TTC549 (cell line): ENCODE results near the gene BOLL.
"Not testable (repeated sequence)": the region's sequence is repeated elsewhere in the genome, so short reads cannot be mapped to it uniquely, and the experiment has no call there.

ENCODE experiments used
- FAIRE-seq: peaks from 2 replicates; lab custom pipeline; 2012; peaks lifted over from hg19 to GRCh38; lab: Jason Lieb, UNC

The BOLL gene

DNA sequence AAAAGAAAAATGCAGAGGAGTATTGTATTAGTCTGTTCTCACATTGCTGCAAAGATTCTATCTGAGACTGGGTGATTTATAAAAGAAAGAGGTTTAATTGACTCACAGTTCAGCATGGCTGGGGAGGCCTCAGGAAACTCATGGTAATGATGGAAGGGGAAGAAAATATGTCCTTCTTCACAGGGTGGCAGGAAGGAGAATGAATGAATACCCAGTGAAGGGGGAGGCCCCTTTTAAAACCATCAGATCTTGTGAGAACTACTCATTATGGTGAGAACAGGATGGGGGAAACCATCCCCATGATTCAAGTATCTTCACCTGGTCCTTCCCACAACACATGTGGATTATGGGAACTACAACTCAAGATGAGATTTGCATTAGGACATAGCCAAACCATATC is 10.2 kb upstream of the BOLL start:
- no peak for FAIRE-seq

DNA sequence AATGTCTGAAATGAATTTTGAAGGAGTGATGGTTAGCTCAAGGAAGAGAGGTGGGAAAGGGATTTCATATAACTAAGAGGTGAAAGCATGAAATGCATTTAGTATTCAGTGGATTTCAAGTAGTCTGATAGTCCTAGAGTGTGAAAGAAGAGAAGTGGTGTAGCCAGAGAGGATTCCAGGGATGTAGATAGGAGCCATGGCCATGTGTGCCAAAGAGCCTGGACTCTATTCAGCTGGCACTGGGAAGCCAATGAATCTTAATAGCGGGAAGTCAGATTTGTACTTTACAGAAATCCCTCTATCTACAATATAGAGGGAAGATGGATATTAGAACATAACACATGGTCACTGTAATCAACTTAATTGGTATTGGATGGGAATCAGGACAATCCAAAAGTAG is 8.3 kb upstream of the BOLL start:
- no peak for FAIRE-seq

DNA sequence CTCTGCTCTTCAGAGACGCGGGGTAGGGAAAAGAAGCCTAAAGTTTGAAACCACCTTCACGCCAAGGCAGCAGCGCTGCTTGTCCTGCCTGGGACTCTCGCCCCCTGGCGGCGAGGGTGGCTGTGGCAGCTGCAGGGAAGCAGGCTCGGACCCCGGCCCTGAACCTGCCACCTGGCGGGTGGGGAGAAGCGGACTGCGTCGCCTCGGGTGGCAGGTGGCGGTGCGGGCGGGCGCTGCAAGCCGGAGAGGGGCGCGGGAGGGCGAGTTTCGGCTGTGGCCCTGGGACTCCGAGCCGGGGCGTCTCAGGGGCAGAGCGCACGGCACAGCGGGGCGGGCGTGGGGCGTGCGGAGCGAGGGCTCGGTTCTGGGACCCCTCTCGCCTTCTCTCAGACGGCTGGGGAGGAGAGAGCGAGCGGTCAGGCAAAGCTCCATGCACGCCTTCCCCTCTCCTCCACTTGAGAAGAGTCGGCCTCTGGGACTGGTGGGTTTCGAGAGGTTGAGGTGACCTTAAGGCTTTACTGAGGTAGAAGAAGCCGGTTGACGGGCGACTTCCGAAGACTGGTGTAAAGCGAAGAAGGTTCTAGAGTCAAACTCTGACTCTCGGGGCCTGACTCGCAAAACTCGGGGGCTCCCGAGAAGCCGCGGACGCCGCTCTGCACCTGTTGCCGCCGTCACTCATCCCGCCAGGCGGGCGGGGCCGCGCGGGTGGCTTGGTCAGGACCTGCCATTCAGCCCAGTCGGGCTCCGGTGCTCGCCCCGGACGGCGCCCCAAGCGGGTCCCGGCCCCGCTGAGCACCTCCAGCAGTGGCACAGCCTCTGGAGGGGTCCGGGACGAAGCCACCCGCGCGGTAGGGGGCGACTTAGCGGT is 1.1 kb upstream of the BOLL start:
- no peak for FAIRE-seq

DNA sequence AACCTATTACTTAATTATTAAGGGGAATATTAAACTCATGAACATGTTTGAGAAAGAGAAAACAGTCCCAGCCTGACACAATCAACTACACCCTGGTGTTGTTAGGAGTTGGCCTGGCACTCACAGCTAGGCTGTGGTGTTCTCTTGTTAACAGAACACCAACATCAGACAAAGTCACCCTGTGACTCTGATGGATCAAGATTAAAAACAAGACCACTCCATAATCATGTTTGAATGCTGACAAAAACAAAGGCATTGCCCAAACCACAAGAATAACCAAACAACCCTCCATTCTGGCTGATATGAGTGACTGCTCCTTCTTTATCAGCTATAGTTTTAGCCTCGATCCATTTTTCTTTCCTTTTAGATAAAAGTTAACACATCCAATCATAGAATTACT is 3.0 kb downstream of the BOLL start:
- no peak for FAIRE-seq

DNA sequence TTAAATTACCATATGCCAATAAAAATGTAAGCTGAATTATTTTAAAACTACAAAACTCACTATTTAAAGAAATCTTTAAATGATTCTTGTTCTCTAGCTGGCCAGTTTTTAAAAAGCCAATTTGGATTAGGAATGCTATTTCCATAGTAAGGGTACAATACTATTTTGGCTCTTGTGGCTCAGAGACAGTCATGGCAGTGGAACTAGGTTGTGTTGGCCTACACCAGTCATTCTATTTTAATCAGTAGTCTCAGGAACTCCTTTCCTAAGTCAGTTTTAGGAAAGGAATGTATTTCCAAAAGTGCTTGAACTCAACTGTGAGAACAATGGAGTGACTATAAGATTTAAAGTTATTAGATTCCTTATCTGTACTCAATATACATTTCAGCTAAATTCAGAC is 5.9 kb downstream of the BOLL start:
- FAIRE-seq, result no peak

DNA sequence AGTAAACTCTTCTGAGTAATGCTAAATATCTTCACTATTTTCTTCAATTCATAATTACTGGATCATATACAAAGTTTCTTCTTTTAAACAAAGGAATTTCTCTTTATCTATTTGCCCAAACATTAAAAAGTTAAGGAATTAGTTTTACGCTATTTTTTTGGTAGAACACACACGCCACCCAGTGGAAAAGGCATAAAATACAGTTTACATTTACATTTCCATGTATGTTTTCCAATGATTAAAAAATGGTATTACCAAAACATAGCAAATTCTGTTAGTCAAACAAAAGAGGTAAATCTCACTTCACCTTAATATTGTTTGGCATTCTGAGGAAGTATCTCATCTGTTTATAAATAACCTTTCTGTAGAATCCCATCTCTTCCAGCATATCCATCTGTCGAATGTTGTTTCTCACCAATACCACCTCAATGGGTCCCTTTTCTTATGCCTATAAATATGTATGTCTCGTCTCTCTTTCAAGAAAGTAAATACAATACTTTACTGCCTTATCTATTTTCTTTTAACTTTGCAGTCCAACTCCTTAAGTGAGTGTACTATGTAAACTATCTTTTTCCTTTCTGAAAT is 7.2 kb downstream of the BOLL start:
- peak; percentile 97 for FAIRE-seq

DNA sequence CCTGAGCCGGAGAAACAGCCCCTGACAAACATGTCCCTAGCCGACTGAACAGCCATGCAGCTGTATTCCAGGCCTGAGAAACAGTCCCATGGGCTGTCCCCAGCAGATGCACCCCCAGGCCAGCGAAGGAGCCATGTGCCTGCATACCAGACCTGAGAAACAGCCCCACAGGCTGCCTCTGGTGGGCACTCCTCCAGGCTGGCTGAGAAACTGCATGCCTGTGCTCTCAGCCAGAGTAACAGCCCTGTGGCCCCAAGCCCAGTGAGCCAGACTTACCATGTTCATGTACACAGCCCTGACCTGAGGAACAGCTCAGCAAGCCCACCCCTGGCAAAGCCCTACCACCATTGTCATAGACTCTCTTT is 24.8 kb downstream of the BOLL start:
- no peak for FAIRE-seq

DNA sequence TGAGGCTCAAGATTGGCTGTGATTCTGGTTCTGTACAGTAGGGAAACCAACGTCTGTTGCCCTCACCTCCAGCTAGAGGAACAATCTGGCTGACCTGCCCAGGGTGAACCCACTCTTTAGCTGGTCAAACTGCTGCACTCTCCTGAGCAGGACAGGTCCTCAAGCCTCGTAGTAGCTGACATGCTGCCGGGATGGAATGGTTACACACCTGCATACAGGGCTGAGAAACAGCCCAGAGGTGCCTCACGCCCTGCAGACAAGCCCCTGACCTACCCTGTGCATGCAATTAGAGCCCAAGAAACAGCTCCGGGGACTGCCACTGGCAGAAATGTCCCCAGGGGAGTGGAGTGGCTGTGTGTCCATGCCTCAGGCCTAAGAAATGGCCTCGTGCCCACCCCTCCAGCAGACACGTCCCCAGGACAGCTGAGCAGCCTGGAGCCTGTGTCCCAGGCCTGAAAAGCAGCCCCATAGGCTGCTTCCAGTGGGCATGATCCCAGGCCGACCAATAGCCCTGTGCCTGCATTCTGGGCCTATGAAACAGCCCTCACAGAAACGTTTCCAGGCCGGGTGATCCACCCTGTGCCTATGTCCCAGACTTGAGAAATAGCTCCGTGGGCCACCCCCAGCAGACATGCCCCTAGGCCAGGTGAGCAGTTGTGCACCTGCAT is 25.4 kb downstream of the BOLL start:
- no peak for FAIRE-seq

DNA sequence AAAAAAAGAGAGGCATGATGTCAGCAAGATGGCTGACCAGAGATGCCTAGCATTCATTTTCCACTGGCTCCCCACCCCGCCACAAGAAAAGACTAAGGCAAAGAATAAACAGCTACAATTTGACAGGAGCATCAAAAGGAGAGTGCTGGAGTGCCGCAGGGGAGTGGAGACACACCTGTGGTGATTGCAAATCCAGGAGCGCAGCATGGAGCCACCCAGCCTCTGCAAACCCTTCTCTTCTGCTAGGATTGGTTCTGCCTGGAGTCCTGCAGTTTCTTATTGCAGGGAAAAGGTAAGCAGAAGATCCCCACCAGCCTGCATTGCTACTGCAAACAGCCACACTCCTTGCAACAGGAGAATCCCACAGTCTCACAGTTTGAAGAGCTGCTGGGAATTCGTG is 26.1 kb downstream of the BOLL start:
- no peak for FAIRE-seq

DNA sequence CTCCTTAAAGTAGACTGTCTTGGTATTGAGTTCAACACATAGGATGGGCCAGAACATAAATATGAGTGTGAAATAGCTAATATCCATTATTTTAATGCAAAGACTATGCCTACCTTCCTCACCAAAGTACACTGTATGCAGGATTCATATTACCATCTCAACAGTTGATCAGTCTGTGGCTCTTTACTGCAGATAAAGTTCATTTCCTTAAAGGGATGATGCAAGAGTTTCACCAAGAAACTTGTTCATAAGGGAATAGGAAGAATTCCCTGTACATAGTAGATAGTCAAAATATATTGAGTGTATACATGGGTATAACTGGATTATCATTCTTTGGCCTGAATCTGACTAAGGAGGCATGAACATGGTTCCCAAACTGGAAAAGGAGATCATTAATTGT is 44.9 kb downstream of the BOLL start:
- FAIRE-seq, result no peak

DNA sequence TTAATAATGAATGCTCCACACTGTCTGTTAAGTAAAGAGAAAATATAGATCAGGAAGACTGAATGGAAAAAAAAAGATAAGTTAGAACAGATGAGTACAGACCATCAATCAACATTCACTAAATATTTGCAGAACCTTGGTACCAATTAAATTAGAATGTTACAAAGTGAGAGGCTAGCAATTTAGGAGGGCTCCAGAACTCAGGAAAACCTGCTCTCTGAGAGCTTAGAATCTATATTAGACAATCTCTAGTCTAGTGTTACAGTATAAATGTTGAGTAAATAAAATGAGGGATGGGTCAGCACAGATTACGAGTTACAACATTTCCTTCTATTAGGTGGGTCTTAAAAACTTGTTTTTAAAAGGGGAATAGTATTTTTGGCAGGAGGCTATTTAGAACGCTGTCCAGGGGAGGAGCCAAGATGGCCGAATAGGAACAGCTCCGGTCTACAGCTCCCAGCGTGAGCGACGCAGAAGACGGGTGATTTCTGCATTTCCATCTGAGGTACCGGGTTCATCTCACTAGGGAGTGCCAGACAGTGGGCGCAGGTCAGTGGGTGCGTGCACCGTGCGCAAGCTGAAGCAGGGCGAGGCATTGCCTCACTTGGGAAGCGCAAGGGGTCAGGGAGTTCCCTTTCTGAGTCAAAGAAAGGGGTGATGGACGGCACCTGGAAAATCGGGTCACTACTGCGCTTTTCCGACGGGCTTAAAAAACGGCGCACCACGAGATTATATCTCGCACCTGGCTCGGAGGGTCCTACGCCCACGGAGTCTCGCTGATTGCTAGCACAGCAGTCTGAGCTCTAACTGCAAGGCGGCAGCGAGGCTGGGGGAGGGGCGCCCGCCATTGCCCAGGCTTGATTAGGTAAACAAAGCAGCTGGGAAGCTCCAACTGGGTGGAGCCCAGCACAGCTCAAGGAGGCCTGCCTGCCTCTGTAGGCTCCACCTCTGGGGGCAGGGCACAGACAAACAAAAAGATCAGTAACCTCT is 56.3 kb downstream of the BOLL start:
- FAIRE-seq, result not testable (repeated sequence)

DNA sequence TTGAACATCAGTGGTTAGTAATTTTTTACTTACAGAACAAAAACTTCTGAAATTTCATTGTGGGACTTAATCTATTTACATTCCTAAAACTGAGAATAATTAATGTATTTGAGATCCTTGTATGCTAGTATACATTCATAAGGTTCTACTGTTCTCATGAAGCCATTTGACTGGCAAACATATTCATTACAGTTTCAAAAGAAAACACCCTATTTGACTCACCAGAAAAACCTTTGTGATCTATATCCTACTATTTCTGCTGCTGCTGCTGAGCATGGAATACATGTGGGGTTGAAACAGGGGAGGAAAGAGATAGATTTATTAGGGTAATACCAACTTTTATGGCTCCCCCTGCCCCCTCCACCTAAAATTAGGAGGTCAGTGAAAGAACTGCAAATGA is 58.1 kb downstream of the BOLL start:
- FAIRE-seq, result no peak

DNA sequence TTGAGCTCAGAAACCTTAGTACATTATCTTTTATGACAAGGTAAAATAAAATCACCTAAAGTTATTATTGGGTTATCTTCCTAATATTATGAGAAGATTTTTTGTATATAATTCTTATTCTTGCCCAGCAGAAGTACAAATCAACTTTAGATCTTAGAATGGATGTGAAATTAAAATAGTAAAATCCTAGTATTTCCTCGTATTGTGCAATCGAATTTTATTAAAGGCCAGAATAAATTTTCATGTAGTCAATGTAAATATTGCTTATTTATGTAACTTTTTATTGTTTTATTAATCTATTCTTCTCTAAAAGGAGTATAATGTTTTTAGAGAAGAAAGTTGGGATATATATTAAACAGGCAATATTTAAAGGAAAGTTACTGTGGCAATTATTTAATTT is 67.3 kb downstream of the BOLL start:
- peak; percentile 50 for FAIRE-seq

DNA sequence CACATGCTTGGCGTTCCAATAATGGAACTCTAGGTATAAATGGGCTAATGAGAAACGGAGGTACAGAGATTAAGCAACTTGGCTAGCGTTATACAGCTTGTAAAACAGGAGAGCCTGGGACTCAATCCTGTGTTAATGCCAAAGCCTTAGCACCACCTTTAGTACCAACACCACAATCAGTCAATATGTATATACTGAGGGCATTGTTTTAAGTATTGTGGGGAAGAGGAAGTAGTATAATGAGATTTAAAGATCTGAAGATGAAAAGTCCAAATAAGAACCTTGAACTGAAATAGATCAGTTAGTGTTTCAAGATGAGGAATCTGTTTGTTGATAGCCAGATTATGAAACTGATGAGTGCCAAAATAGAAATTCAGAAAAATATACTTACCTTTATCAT is 71.8 kb downstream of the BOLL start:
- FAIRE-seq, result no peak

DNA sequence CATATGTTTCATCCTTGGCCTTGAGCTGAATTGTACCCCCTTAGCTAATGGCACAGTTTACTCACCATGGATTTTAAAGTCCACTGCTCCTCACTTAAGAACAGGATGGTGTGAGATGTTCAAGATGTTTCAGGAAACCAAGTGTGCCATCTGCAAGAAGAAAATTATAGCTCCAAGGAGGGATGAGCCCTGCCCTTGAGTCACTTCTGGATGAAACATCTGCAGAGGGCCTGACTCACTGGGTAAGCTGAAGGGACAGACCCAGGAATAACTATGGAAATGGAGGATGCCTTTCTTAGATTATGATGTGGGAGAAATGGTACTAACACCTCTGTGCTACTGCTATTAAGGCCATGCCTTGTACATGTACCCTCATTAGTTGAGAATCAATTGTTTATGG is 73.5 kb downstream of the BOLL start:
- FAIRE-seq, result no peak

DNA sequence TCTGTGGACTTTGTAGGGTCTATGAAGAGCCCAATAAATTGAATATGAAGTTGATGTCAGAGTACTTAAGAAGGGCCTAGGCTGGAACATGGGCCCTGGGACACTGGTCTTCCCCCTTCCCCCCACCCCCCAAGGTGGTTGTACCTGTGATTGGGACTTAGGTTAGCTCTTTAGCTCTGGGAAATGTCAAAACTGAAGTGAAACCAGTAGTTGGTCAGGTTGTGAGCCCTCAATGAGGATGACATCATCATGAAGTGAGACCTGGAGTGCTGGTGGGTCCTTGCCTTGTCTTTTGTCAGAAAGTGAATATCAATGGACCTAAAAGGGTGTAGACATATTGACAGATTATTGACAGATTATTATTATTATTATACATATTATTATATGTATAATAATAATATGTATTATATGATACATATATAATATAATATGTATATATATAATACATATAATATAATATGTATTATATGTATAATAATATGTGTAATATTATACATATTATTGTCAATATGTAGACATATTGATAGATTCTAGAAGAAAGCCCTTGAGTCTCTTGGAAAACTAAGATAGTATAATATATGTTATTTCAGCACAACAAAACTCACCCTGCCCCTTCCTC is 74.6 kb downstream of the BOLL start:
- peak; percentile 11 for FAIRE-seq

DNA sequence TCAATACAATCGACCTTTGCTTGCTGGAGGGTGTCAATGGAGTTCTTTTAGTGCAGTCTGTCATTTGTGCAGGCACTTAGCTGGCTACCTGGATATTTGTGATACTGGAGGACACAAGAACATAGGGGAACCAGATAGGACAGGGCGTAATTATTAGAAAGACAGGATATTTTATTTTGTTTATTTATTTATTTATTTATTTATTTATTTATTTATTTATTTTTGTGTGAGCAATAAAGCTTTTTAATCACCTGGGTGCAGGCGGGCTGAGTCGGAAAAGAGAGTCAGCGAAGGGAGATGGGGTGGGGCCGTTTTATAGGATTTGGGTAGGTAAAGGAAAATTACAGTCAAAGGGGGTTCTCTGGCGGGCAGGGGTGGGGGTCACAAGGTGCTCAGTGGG is 76.0 kb downstream of the BOLL start:
- not testable (repeated sequence) for FAIRE-seq

DNA sequence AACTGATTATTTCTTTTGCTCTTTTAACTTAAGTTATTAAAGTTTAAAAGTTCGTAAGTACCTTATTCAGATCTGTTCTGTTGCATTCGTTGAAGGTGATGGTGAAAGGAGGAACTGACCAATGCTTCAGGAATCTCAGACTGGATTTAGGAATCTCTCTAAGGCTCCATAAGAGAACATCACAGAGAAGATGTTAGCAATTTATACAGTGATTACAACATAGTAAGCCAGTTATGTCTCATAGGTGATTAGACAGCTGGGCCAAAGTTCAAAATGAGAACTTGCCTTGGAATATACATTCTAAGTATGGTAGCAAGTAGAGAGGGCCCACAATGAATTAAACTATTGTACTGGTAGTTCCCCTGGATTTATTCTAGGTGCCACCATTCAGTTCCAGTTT is 76.8 kb downstream of the BOLL start:
- FAIRE-seq, result no peak

DNA sequence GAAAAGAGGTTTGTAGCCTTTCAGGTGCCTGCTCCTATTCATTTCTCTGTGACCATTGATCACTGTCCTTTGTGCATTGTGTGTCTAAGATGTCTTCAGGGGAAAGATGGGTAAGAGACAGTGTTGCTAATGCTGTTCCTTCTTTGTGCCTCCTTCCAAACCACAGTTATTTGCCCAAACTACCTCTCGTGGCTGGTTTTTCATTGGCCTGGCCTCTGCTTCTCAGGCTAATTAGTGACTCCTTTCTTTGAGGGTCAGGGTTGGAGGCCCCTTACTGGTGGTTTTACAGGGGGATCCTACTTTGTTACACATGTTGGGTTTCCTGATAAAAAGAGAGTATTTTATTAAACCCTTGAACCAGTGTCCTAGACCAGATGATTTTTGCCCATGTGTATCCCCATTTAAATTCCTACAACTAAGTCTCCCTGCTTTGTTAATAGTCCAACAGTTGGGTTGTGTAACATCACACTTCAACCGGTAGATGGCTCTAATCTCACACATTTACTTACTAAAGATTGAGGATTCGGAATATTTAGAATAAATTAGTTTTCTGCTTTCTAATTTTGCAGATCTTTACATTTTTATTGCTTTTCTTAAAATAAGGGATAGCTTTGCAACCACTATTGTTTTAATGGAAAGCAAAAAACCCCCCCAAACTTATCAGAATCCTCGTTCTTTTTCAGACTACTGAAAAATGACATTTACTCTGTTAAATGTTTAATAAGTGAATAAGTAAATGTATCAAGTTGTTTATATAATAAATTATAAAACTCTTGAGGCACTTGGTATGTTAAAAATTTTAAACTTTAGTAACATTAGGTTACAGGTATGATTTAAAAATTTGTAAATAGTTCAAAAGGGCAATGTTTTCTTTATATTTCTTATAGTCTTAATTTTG is 77.6 kb downstream of the BOLL start:
- FAIRE-seq, result peak; percentile 90

DNA sequence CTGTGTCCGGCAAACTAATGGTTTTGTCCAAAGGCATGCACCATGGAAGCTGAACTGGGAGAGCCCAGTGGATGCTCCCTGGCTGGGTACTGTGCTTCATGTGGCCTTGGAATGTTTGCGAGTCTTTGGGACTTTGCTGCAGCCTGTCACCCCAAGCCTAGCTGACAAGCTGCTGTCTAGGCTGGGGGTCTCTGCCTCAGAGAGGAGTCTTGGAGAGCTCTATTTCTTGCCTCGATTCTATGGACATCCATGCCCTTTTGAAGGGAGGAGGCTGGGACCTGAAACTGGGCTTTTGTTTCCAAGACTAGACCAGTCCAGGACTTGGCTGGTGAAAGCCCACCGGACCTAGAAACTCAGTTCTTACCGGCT is 78.3 kb downstream of the BOLL start:
- no peak for FAIRE-seq
